ENCODE measurements around the gene ACSBG1. TPM values are rescaled to one million over a fixed set of nuclear protein-coding genes. Genes with fewer than 3 reads are reported as not detected.

Gene ACSBG1
- total RNA-seq, 4 donors from 2014 or later: under 0.01 to 0.21 TPM; not detected in 2

DNA sequence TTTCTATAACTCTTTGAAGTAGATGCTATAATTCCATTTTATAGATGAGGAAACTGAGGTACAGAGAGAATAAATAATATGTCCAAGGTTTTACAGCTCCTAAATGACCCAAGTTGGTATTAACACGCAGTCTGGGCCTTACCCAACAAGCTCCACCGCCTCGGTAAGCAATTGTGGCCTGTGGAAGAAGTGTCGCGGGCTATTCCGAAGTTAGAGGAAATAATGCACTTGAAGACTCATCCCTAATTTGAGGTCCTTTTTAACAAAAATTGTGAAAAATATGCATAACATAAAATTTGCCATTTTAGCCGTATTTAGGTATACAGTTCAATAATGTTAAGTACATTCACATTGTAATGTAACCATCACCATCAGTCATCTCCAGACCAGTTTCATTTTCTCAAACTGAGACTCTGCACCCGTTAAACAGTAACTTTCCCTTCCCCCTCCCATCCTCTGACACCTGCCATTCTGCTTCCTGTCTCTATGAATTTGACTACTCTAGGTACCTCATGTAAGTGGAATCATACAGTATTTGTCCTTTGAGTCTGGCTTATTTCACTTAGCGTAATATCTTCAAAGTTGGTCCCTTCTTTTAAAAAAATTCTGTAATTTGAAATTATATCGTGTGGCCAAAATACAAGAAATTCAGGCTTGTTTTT is 67.0 kb downstream of the ACSBG1 start:
- peaks cover 0 to 5% (median 0%) of the 10 kb centered on the region in 4 donors for H3K9me3 ChIP-seq
- no peak overlapping the region for H3K4me3 ChIP-seq
- H3K27me3 ChIP-seq: no peaks in the 10 kb centered on the region
- TF ChIP-seq POLR2A (IDR thresholded peaks at IDR 0.05) (no peak), EP300 (IDR thresholded peaks at IDR 0.05) (no peak)
- peaks cover 10 to 100% (median 31%) of the 10 kb centered on the region in 3 donors for H3K36me3 ChIP-seq
- H3K27ac ChIP-seq: no peak overlapping the region
- WGBS, 2 donors: 92 to 93% methylated on average over 10 of the region's 10 CpGs
- peaks cover 0 to 4% (median 0%) of the 10 kb centered on the region in 4 donors for H3K4me1 ChIP-seq
- no peak for DNase-seq (ENCODE audit: low spot score in 2 of 2)

DNA sequence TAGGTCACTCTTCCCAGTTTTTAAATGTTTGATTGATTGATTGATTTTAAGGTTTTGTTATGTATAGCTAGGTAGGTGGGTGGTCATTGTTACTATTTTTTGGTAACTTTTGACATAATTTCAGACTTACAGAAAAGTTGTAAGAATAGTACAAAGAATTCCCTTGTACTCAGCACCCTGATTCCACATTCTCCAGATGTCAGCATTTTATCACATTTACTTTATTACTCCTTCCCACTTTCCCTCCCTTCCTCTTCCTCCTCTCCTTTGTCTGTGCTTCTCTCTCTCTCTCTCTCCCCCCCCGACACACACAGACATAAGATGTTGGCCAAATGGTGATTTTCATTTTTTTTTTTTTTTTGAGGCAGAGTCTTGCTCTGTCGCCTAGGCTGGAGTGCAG is 70.4 kb downstream of the ACSBG1 start:
- Histone ChIP-seq H3K36me3 (peaks cover 10 to 100% (median 19%) of the 10 kb centered on the region in 3 donors), H3K4me1 (peaks cover 0 to 4% (median 0%) of the 10 kb centered on the region in 4 donors), H3K4me3 (no peak overlapping the region), H3K27me3 (no peaks in the 10 kb centered on the region), H3K27ac (no peak overlapping the region), H3K9me3 (no peaks in the 10 kb centered on the region)
- TF ChIP-seq POLR2A (IDR thresholded peaks at IDR 0.05): no peak
- TF ChIP-seq EP300 (IDR thresholded peaks at IDR 0.05): no peak
- TF ChIP-seq, protein P1, sequence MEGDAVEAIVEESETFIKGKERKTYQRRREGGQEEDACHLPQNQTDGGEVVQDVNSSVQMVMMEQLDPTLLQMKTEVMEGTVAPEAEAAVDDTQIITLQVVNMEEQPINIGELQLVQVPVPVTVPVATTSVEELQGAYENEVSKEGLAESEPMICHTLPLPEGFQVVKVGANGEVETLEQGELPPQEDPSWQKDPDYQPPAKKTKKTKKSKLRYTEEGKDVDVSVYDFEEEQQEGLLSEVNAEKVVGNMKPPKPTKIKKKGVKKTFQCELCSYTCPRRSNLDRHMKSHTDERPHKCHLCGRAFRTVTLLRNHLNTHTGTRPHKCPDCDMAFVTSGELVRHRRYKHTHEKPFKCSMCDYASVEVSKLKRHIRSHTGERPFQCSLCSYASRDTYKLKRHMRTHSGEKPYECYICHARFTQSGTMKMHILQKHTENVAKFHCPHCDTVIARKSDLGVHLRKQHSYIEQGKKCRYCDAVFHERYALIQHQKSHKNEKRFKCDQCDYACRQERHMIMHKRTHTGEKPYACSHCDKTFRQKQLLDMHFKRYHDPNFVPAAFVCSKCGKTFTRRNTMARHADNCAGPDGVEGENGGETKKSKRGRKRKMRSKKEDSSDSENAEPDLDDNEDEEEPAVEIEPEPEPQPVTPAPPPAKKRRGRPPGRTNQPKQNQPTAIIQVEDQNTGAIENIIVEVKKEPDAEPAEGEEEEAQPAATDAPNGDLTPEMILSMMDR (IDR thresholded peaks at IDR 0.05): no peak
- 80 to 82% methylated on average over 2 of the region's 2 CpGs for WGBS, 2 donors
- no peak for DNase-seq (ENCODE audit: low spot score in 2 of 2)

DNA sequence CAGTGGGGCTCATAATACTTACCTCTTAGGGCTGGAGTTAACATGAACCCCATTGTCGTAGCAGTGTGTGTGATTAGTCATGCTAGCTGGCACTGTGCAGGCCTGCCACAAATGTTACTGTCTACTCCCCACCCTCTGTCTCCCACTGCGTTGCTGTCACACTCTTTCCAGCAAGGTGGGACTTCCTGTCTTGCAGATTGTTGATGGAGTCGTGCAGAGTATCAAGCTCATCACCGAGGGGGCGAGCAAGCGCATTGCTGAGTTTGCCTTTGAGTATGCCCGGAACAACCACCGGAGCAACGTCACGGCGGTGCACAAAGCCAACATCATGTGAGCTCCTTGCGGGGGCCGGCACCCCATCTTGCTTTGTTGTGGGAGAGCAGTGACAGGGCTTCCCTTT is 72.3 kb downstream of the ACSBG1 start:
- Histone ChIP-seq H3K36me3 (peaks cover 10 to 88% (median 19%) of the 10 kb centered on the region in 3 donors), H3K4me1 (no peaks in the 10 kb centered on the region), H3K4me3 (no peak overlapping the region), H3K27me3 (no peaks in the 10 kb centered on the region), H3K9me3 (no peaks in the 10 kb centered on the region), H3K27ac (no peak overlapping the region)
- DNase-seq (ENCODE audit: low spot score in 2 of 2): no peak
- 89 to 92% methylated on average over 13 of the region's 13 CpGs for WGBS, 2 donors
- TF ChIP-seq EP300 (IDR thresholded peaks at IDR 0.05) (no peak), POLR2A (IDR thresholded peaks at IDR 0.05) (no peak)
- TF ChIP-seq, protein P1 (IDR thresholded peaks at IDR 0.05): no peak

- H3K4me3 ChIP-seq: no peak overlapping the region
- peaks cover 0 to 64% (median 0%) of the 10 kb centered on the region in 3 donors for H3K36me3 ChIP-seq
- no peaks in the 10 kb centered on the region for H3K9me3 ChIP-seq
- TF ChIP-seq, protein P1 (IDR thresholded peaks at IDR 0.05): no peak
- TF ChIP-seq POLR2A (IDR thresholded peaks at IDR 0.05) (no peak), EP300 (IDR thresholded peaks at IDR 0.05) (no peak)
- H3K4me1 ChIP-seq: peaks cover 0 to 15% (median 7%) of the 10 kb centered on the region in 4 donors
- H3K27me3 ChIP-seq: no peaks in the 10 kb centered on the region
- DNase-seq (ENCODE audit: low spot score in 2 of 2): no peak
- WGBS, 2 donors: 84 to 92% methylated on average over 3 of the region's 3 CpGs
- H3K27ac ChIP-seq: no peak overlapping the region
These were observed 75.0 kb downstream of the ACSBG1 start for GRCh38 chr15:78159395-78159794.

DNA sequence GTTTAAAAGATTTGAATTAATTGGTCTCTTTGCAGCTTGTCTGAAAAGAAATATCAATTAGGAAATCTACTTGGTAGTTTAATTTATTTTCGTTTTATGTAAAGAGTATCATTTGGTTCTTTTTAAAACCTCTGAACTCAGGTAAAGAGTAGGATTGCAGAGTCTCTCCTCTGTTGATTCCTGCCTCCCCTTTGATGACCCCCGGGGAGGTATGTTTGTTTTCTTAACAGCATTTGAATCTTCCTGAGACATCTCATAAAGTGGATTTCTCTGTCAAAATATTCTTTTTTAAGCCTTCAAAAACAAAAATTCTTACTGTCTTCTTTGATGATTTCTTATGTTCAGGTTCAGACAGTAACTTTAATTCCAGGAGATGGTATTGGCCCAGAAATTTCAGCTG is 77.2 kb downstream of the ACSBG1 start:
- WGBS, 2 donors: 19 to 41% methylated on average over 2 of the region's 2 CpGs
- no peak for DNase-seq (ENCODE audit: low spot score in 2 of 2)
- Histone ChIP-seq H3K4me3 (no peak overlapping the region), H3K27ac (no peak overlapping the region), H3K9me3 (no peaks in the 10 kb centered on the region), H3K27me3 (no peaks in the 10 kb centered on the region), H3K4me1 (peaks cover 0 to 15% (median 7%) of the 10 kb centered on the region in 4 donors), H3K36me3 (peaks cover 0 to 42% (median 0%) of the 10 kb centered on the region in 3 donors)
- TF ChIP-seq POLR2A (IDR thresholded peaks at IDR 0.05): no peak
- TF ChIP-seq, protein P1 (IDR thresholded peaks at IDR 0.05): no peak
- no peak for TF ChIP-seq EP300 (IDR thresholded peaks at IDR 0.05)

All from tibial nerve (tissue), 4 donors.